HepG2 (cell line): ENCODE measurements around the gene GALR3. TPM values are rescaled to one million over a fixed set of nuclear protein-coding genes. Genes with fewer than 3 reads are reported as not detected.

Source experiments
- AKNA ChIP-seq: sonication (generic); formaldehyde crosslinking; IDR thresholded peaks from 2 replicates; pipeline ENCODE4 v1.4.0; 2020; ENCODE audit warnings: missing genetic modification reagents, borderline replicate concordance
- ATF4 ChIP-seq, 2 experiments: fragments of 450-650 bp in 1 of 2; sonication (generic) in 1 of 2; formaldehyde crosslinking; IDR thresholded peaks; 2 replicates each; pipeline versions ENCODE4 v1.5.0 to v1.8.0; 2020 to 2022; ENCODE audit warnings: mild to moderate bottlenecking in 1 of 2, missing genetic modification reagents in 1 of 2
- ATM ChIP-seq: fragments of 450-650 bp; IDR thresholded peaks from 2 replicates; pipeline ENCODE4 v1.7.1; 2017; ENCODE audit warnings: mild to moderate bottlenecking, borderline replicate concordance
- CENPBD1 ChIP-seq: sonication (generic); formaldehyde crosslinking; IDR thresholded peaks from 2 replicates; pipeline ENCODE4 v1.8.0; 2022; ENCODE audit warnings: missing genetic modification reagents, low read depth, mild to moderate bottlenecking, borderline replicate concordance
- E2F2 ChIP-seq: sonication (generic); formaldehyde crosslinking; IDR thresholded peaks from 2 replicates; pipeline ENCODE4 v1.4.0; 2020; ENCODE audit warnings: missing genetic modification reagents, borderline replicate concordance
- HNF1B ChIP-seq: sonication (generic); formaldehyde crosslinking; IDR thresholded peaks from 2 replicates; pipeline ENCODE4 v1.5.1; 2020; ENCODE audit warnings: mild to moderate bottlenecking, moderate library complexity, missing genetic modification reagents
- ISL2 ChIP-seq: sonication (generic); formaldehyde crosslinking; IDR thresholded peaks from 2 replicates; pipeline ENCODE4 v1.5.0; 2020; ENCODE audit warnings: missing genetic modification reagents
- MTA3 ChIP-seq: sonication (generic); formaldehyde crosslinking; IDR thresholded peaks from 2 replicates; pipeline ENCODE4 v1.4.0; 2020; ENCODE audit warnings: missing genetic modification reagents
- MXD4 ChIP-seq: IDR thresholded peaks from 2 replicates; pipeline ENCODE4 v1.6.1; 2016; ENCODE audit warnings: mild to moderate bottlenecking, missing biosample characterization, missing genetic modification reagents
- NFIC ChIP-seq: IDR thresholded peaks from 2 replicates; pipeline ENCODE4 v1.6.1; 2012; ENCODE audit warnings: mild to moderate bottlenecking, low read length, inconsistent platforms
- PTBP1 ChIP-seq: fragments of 200-400 bp; formaldehyde crosslinking; IDR thresholded peaks from 2 replicates; pipeline ENCODE4 v1.6.1; 2018; ENCODE audit warnings: low read length, low read depth; ENCODE audit not compliant: poor library complexity, severe bottlenecking
- SPEN ChIP-seq: sonication (generic); formaldehyde crosslinking; IDR thresholded peaks from 2 replicates; pipeline ENCODE4 v1.5.1; 2020; ENCODE audit warnings: low read depth, mild to moderate bottlenecking, missing genetic modification reagents
- TCF7L2 ChIP-seq: IDR thresholded peaks from 2 replicates; pipeline ENCODE4 v1.6.1; 2011; ENCODE audit warnings: mild to moderate bottlenecking, low read depth, low read length, moderate library complexity
- TRIM22 ChIP-seq: fragments of 450-650 bp; IDR thresholded peaks from 2 replicates; pipeline ENCODE4 v1.6.1; 2017
- ZNF550 ChIP-seq: sonication (generic); formaldehyde crosslinking; IDR thresholded peaks from 2 replicates; pipeline ENCODE4 v1.4.0; 2020; ENCODE audit warnings: mild to moderate bottlenecking, missing genetic modification reagents, borderline replicate concordance
- ZNF761 ChIP-seq: sonication (generic); formaldehyde crosslinking; conservative IDR thresholded peaks from 2 replicates; pipeline ENCODE4 v1.4.0; 2020; ENCODE audit warnings: mild to moderate bottlenecking, missing genetic modification reagents
- ZNF766 ChIP-seq: sonication (generic); formaldehyde crosslinking; IDR thresholded peaks from 2 replicates; pipeline ENCODE4 v1.5.0; 2020; ENCODE audit warnings: missing genetic modification reagents, borderline replicate concordance
- polyA plus RNA-seq, 8 experiments: library from polyadenylated mRNA; depleted of rRNA in 3 of 8; stranded (reverse) in 7 of 8; unstranded in 1 of 8; fragments of >200 nt; fragmentation: Illumina TruSeq in 4 of 8; extraction: Trizol in 4 of 8; gene quantifications; 2 replicates each; pipeline versions ENCODE4 v1.2.1 to v1.2.3, GENCODE V29; 2011 to 2016; ENCODE audit warnings: low read depth in 4 of 8, missing spikeins in 1 of 8, mixed read lengths in 1 of 8; ENCODE audit not compliant: insufficient read depth in 1 of 8
- total RNA-seq, 5 experiments: library from RNA; depleted of rRNA; stranded (reverse); fragments of >200 nt; fragmentation: Illumina TruSeq; extraction: Trizol; gene quantifications; 2 replicates each; pipeline ENCODE4 v1.2.3, GENCODE V29; 2016; ENCODE audit warnings: low read depth in 1 of 5

The GALR3 gene
- total and polyA plus RNA-seq, 2 of the 13 experiments (the other 11 are each of a cell fraction or from before 2014, with no cell fraction given) = 0.13 TPM; not detected in 1

- TF ChIP-seq ATF4 (CRISPR knock-in tag; IDR thresholded peaks at IDR 0.05) (peak in 1 of 2 experiments; percentile 70; a peak in 2 of 4 replicates), HNF1B (0 out of 2 replicates have a peak, but pooled peaks have one; percentile 25), E2F2 (CRISPR knock-in tag) (peak; percentile 19; the same call in 1 of the 2 replicates), SPEN (peak; percentile 89), ZNF766 (CRISPR knock-in tag) (no peak; the same call in 1 of the 2 replicates), TRIM22 (no peak), MTA3 (no peak), ZNF761 (CRISPR knock-in tag) (0 out of 2 replicates have a peak, but pooled peaks have one; percentile 31), CENPBD1 (CRISPR knock-in tag) (no peak; the same call in 1 of the 2 replicates), ISL2 (peak; percentile 74), ZNF550 (CRISPR knock-in tag) (no peak), TCF7L2 (no peak), ATM (no peak), PTBP1 (no peak), MXD4 (CRISPR knock-in tag) (0 out of 2 replicates have a peak, but pooled peaks have one; percentile 26), NFIC (no peak), AKNA (0 out of 2 replicates have a peak, but pooled peaks have one; percentile 71)
Measured at GRCh38 chr22:37804881-37805809, 18.0 kb upstream of the GALR3 start (continued).
